Adrenal gland (tissue), 12 donors: Measurements from ENCODE around the gene MAP7D1. TPM values are rescaled to one million over a fixed set of nuclear protein-coding genes. Genes with fewer than 3 reads are reported as not detected.

Source experiments
- DNase-seq, 7 donors: peaks; one replicate each; pipeline ENCODE4 v3.0.0-alpha.2; 2019 to 2020
- H3K27ac ChIP-seq, 5 donors: fragments of 200-600 bp; sonication (generic) in 4 of 5; 1 replicate in 3 of 5; 2 replicates in 2 of 5; pipeline versions ENCODE4 v1.5.1 to v1.8.0; 2016 to 2020; ENCODE audit warnings: mild to moderate bottlenecking in 1 of 5
- H3K27me3 ChIP-seq: fragments of 200-600 bp; 2 replicates; pipeline ENCODE4 v1.8.0; 2021
- H3K36me3 ChIP-seq, 2 donors: fragments of 200-600 bp; replicated peaks in 1 of 2; 1 replicate in 1 of 2; 2 replicates in 1 of 2; pipeline versions ENCODE4 v1.5.1 to v1.8.0; 2018 to 2022
- H3K4me1 ChIP-seq, 2 donors: fragments of 200-600 bp; replicated peaks in 1 of 2; 1 replicate in 1 of 2; 2 replicates in 1 of 2; pipeline versions ENCODE4 v1.5.1 to v1.8.0; 2018 to 2021
- H3K4me3 ChIP-seq, 4 donors: fragments of 200-600 bp; sonication (generic) in 3 of 4; one replicate each; pipeline ENCODE4 v1.5.1; 2016 to 2018
- H3K9me3 ChIP-seq, 3 donors: fragments of 200-600 bp; sonication (generic) in 1 of 3; replicated peaks in 1 of 3; 1 replicate in 2 of 3; 2 replicates in 1 of 3; pipeline versions ENCODE4 v1.5.1 to v1.8.0; 2016 to 2021
- CTCF ChIP-seq, 6 experiments: fragments of 450-650 bp in 4 of 6; fragments of 200-600 bp in 2 of 6; sonication (generic) in 1 of 6; IDR thresholded peaks; 1 replicate in 5 of 6; 2 replicates in 1 of 6; pipeline versions ENCODE4 v1.5.1 to v1.8.0; 2016 to 2021; ENCODE audit warnings: antibody characterized with exemption in 6 of 6, mild to moderate bottlenecking in 2 of 6, moderate library complexity in 1 of 6
- POLR2A ChIP-seq, 2 donors: fragments of 450-650 bp; IDR thresholded peaks; one replicate each; pipeline ENCODE4 v1.6.1; 2017; ENCODE audit warnings: antibody characterized with exemption in 2 of 2, mild to moderate bottlenecking in 2 of 2, moderate library complexity in 1 of 2
- WGBS, 4 donors: extraction: QIAGEN DNeasy Blood & Tissue Kit in 2 of 4; methylation state at CpG; one replicate each; pipeline versions ENCODE4 v1.1.5 to v1.1.7; 2013 to 2017; 5-methylcytosine and 5-hydroxymethylcytosine counted together
- intact Hi-C, 2 donors: fragments of 100-400 bp; cut with DNase I; formaldehyde crosslinking; loops; one replicate each; pipeline versions ENCODE4 v1.14.1 to v1.15.0; 2022 to 2023
- polyA plus RNA-seq, 3 donors: library from polyadenylated mRNA; stranded (reverse); fragments of 200-250 nt in 2 of 3; fragments of 350-450 nt in 1 of 3; fragmentation: Illumina TruSeq in 1 of 3; extraction: RNeasy Lipid Tissue Mini Kit (QIAGEN cat#74804) in 1 of 3; gene quantifications; one replicate each; pipeline ENCODE4 v1.2.3, GENCODE V29; 2013 to 2014
- total RNA-seq, 9 donors: library from RNA; depleted of rRNA in 4 of 9; stranded (reverse); fragments of >200 nt in 4 of 9; fragments of 120-200 nt in 1 of 9; fragmentation: NEBNext Ultra II Directional in 1 of 9; extraction: Animal tissue kit (Norgen Biotek cat#: 25700) in 1 of 9; gene quantifications; one replicate each; pipeline versions ENCODE4 v1.1.0 to v1.2.4, GENCODE V29; 2013 to 2023
- donor health status: healthy with polysubstance abuse.
- donor health status: Bipolar disorder and iron deficiency.
- donor health status: DM: yes; HTN: yes; CAD: no.
- donor health status: DM: no; HTN: no; CAD: no.
- donor health status: DM: no; HTN: no; CAD: no.
- donor health status: DM: yes; HTN: yes; CAD: no.

MAP7D1 gene
- total and polyA plus RNA-seq, 12 donors = 11.8 to 121 (median 68.3) TPM

- Histone ChIP-seq H3K4me3 (no peak overlapping the region), H3K4me1 (peaks cover 7 to 39% of the 10 kb centered on the region in 2 donors), H3K27me3 (no peaks in the 10 kb centered on the region), H3K27ac (peak overlapping the region in 3 of 5 donors; percentile 46 to 89 (median 85)), H3K36me3 (peaks cover 0 to 21% of the 10 kb centered on the region in 2 donors), H3K9me3 (no peaks in the 10 kb centered on the region)
- WGBS, 4 donors = 27 to 63% (median 37%) methylated on average over 3 of the region's 3 CpGs
- intact Hi-C loops = loop anchor here (5.0 kb wide), 1 partner anchor 36 kb away; no protein-coding TSS in a partner anchor
- peak; percentile 94 to 99 (median 98) for DNase-seq
- no peak for TF ChIP-seq CTCF (IDR thresholded peaks at IDR 0.05)
- peak in 1 of 2 donors; percentile 73 for TF ChIP-seq POLR2A (IDR thresholded peaks at IDR 0.05)
Observed at GRCh38 chr1:36133484-36133883, 22.5 kb upstream of the MAP7D1 start.

GRCh38 chr1:36134031-36134430 is 21.9 kb upstream of the MAP7D1 start:
- WGBS, 4 donors = 57 to 74% (median 66%) methylated on average over 6 of the region's 6 CpGs
- DNase-seq = no peak
- intact Hi-C loops = loop anchor here (5.0 kb wide), 1 partner anchor 37 kb away; no protein-coding TSS in a partner anchor
- Histone ChIP-seq H3K36me3 (peaks cover 0 to 24% of the 10 kb centered on the region in 2 donors), H3K27me3 (no peaks in the 10 kb centered on the region), H3K4me1 (peaks cover 7 to 40% of the 10 kb centered on the region in 2 donors), H3K27ac (peak overlapping the region in 3 of 5 donors; percentile 46 to 89 (median 85)), H3K9me3 (no peaks in the 10 kb centered on the region), H3K4me3 (no peak overlapping the region)
- TF ChIP-seq POLR2A (IDR thresholded peaks at IDR 0.05) (no peak), CTCF (IDR thresholded peaks at IDR 0.05) (no peak)

GRCh38 chr1:36134505-36135329 is 21.2 kb upstream of the MAP7D1 start:
- peaks cover 12 to 47% of the 10 kb centered on the region in 2 donors for H3K4me1 ChIP-seq
- WGBS, 4 donors = 60 to 70% (median 64%) methylated on average over 6 to 7 of the region's 7 CpGs
- intact Hi-C loops = loop anchor here (5.0 kb wide), 1 partner anchor 37 kb away; no protein-coding TSS in a partner anchor
- no peaks in the 10 kb centered on the region for H3K27me3 ChIP-seq
- peak overlapping the region in 3 of 5 donors; percentile 56 to 89 (median 85) for H3K27ac ChIP-seq
- DNase-seq = peak in 6 of 7 donors; percentile 51 to 78 (median 66)
- H3K36me3 ChIP-seq = peaks cover 0 to 28% of the 10 kb centered on the region in 2 donors
- TF ChIP-seq CTCF (IDR thresholded peaks at IDR 0.05) (peak; percentile 48 to 77 (median 64)), POLR2A (IDR thresholded peaks at IDR 0.05) (no peak)
- H3K9me3 ChIP-seq = no peaks in the 10 kb centered on the region
- H3K4me3 ChIP-seq = no peak overlapping the region

- H3K4me1 ChIP-seq = peaks cover 18 to 53% of the 10 kb centered on the region in 2 donors
- peak overlapping the region in 3 of 5 donors; percentile 56 to 89 (median 85) for H3K27ac ChIP-seq
- WGBS, 4 donors = 65 to 77% (median 67%) methylated on average over 6 of the region's 6 CpGs
- no peak for DNase-seq
- no peak for TF ChIP-seq POLR2A (IDR thresholded peaks at IDR 0.05)
- no peak for TF ChIP-seq CTCF (IDR thresholded peaks at IDR 0.05)
- H3K36me3 ChIP-seq = peaks cover 0 to 28% of the 10 kb centered on the region in 2 donors
- no peak overlapping the region for H3K4me3 ChIP-seq
- H3K9me3 ChIP-seq = no peaks in the 10 kb centered on the region
- no peaks in the 10 kb centered on the region for H3K27me3 ChIP-seq
- intact Hi-C loops = no loop called here
Observed at GRCh38 chr1:36135330-36135667, 20.7 kb upstream of the MAP7D1 start.
